IMR-90 (cell line): ENCODE results near the gene STIM1. TPM values are rescaled to one million over a fixed set of nuclear protein-coding genes. Genes with fewer than 3 reads are reported as not detected.
"Not testable (repeated sequence)": the region's sequence is repeated elsewhere in the genome, so short reads cannot be mapped to it uniquely, and the experiment has no call there.

Experiments
- ATAC-seq: fragments of 200-7000 bp; cut with Tn5 transposase; 2 replicates; pipeline ENCODE4 v1.9.1; 2020; ENCODE audit warnings: low read depth, mild to moderate bottlenecking, moderate library complexity
- BruUV-seq: library from RNA; stranded (reverse); fragments of 400-500 nt; replicated peaks from 2 replicates; lab custom pipeline; 2021; lab: Mats Ljungman, UMichigan
- CTCF ChIA-PET: fragments of 300-600 bp; formaldehyde crosslinking; extraction: SDS; loops from one replicate; lab custom pipeline; 2021; ENCODE audit warnings: antibody characterized with exemption; lab: Yijun Ruan, JAX
- POLR2A ChIA-PET: fragments of 300-600 bp; sonication (Branson Sonifier 250); formaldehyde crosslinking; loops from one replicate; lab custom pipeline; 2022; ENCODE audit warnings: antibody characterized with exemption; ENCODE audit not compliant: unreplicated experiment; lab: Charles Lee
- DNase-seq: peaks from one replicate; pipeline ENCODE4 v3.0.0; 2013
- H2AFZ ChIP-seq: replicated peaks from 2 replicates; pipeline ENCODE3; 2013; ENCODE audit warnings: low read length, mild to moderate bottlenecking; ENCODE audit not compliant: poor library complexity
- H2AK5ac ChIP-seq: 2 replicates; pipeline ENCODE4 v1.6.1; 2013; ENCODE audit warnings: low read depth, low read length, inconsistent platforms
- H2AK9ac ChIP-seq: replicated peaks from 2 replicates; pipeline ENCODE3; 2013; ENCODE audit warnings: mild to moderate bottlenecking, low read depth, low read length, moderate library complexity; ENCODE audit not compliant: poor library complexity
- H2BK120ac ChIP-seq: 2 replicates; pipeline ENCODE4 v1.6.1; 2013; ENCODE audit warnings: low read depth, low read length, inconsistent platforms
- H2BK15ac ChIP-seq: 3 replicates; pipeline ENCODE4 v1.6.1; 2013; ENCODE audit warnings: low read depth, low read length, inconsistent platforms
- H2BK20ac ChIP-seq: 2 replicates; pipeline ENCODE4 v1.6.1; 2013; ENCODE audit warnings: low read depth, mild to moderate bottlenecking, inconsistent platforms, low read length, moderate library complexity
- H2BK5ac ChIP-seq: 2 replicates; pipeline ENCODE4 v1.6.1; 2013; ENCODE audit warnings: mild to moderate bottlenecking, low read depth, low read length, inconsistent platforms; ENCODE audit not compliant: poor library complexity, severe bottlenecking
- H3K14ac ChIP-seq: replicated peaks from 2 replicates; pipeline ENCODE4 v1.6.1; 2013; ENCODE audit warnings: low read depth, low read length, inconsistent platforms
- H3K18ac ChIP-seq: 2 replicates; pipeline ENCODE4 v1.6.1; 2013; ENCODE audit warnings: low read depth, low read length, control low read depth
- H3K23ac ChIP-seq: 2 replicates; pipeline ENCODE4 v1.6.1; 2013; ENCODE audit warnings: low read depth, low read length, inconsistent platforms
- H3K27ac ChIP-seq: 2 replicates; pipeline ENCODE4 v1.5.1; 2013; ENCODE audit warnings: mild to moderate bottlenecking, control low read depth, low read length; ENCODE audit not compliant: insufficient read depth
- H3K27me3 ChIP-seq: 2 replicates; pipeline ENCODE4 v1.6.1; 2013; ENCODE audit warnings: low read length; ENCODE audit not compliant: control insufficient read depth, insufficient read depth
- H3K36me3 ChIP-seq: 2 replicates; pipeline ENCODE4 v1.6.1; 2013; ENCODE audit warnings: low read length, mixed read lengths; ENCODE audit not compliant: control insufficient read depth, insufficient read depth
- H3K4ac ChIP-seq: 2 replicates; pipeline ENCODE4 v1.6.1; 2013; ENCODE audit warnings: low read depth, low read length, inconsistent platforms
- H3K4me1 ChIP-seq: 2 replicates; pipeline ENCODE4 v1.6.1; 2013; ENCODE audit warnings: low read length, mixed read lengths; ENCODE audit not compliant: control insufficient read depth, insufficient read depth
- H3K4me2 ChIP-seq: 2 replicates; pipeline ENCODE4 v1.6.1; 2013; ENCODE audit warnings: low read depth, mild to moderate bottlenecking, control low read depth, low read length, moderate library complexity
- H3K4me3 ChIP-seq: 2 replicates; pipeline ENCODE4 v1.5.1; 2013; ENCODE audit warnings: low read depth, mild to moderate bottlenecking, control low read depth, low read length, moderate library complexity; ENCODE audit not compliant: insufficient read depth
- H3K56ac ChIP-seq: 2 replicates; pipeline ENCODE4 v1.6.1; 2013; ENCODE audit warnings: low read length, inconsistent platforms; ENCODE audit not compliant: insufficient read depth; ENCODE audit errors: extremely low read depth
- H3K79me1 ChIP-seq, 2 experiments: 2 replicates each; pipeline ENCODE4 v1.6.1; 2013; ENCODE audit warnings: low read length in 2 of 2, inconsistent platforms in 1 of 2, low read depth in 1 of 2
- H3K9ac ChIP-seq: 2 replicates; pipeline ENCODE4 v1.6.1; 2013; ENCODE audit warnings: low read depth, low read length, control low read depth
- H3K9me1 ChIP-seq: 2 replicates; pipeline ENCODE4 v1.6.1; 2013; ENCODE audit warnings: low read length, inconsistent platforms; ENCODE audit not compliant: insufficient read depth
- H3K9me3 ChIP-seq: 2 replicates; pipeline ENCODE4 v1.6.1; 2013; ENCODE audit warnings: low read length; ENCODE audit not compliant: control insufficient read depth, insufficient read depth
- H4K20me1 ChIP-seq: 2 replicates; pipeline ENCODE4 v1.6.1; 2013; ENCODE audit warnings: low read length, inconsistent platforms; ENCODE audit not compliant: insufficient read depth
- H4K5ac ChIP-seq: 2 replicates; pipeline ENCODE4 v1.6.1; 2013; ENCODE audit warnings: mild to moderate bottlenecking, low read depth, low read length, control low read depth
- H4K8ac ChIP-seq, 2 experiments: 2 replicates each; pipeline ENCODE4 v1.6.1; 2013; ENCODE audit warnings: low read depth in 2 of 2, low read length in 2 of 2, control low read depth in 1 of 2, inconsistent platforms in 1 of 2
- H4K91ac ChIP-seq: 2 replicates; pipeline ENCODE4 v1.6.1; 2013; ENCODE audit warnings: low read depth, low read length, inconsistent platforms; ENCODE audit not compliant: insufficient read depth
- CEBPB ChIP-seq: IDR thresholded peaks from 2 replicates; pipeline ENCODE4 v1.6.1; 2012; ENCODE audit warnings: low read depth, low read length, improper control_type of control experiment
- MAFK ChIP-seq: IDR thresholded peaks from 2 replicates; pipeline ENCODE4 v1.6.1; 2012; ENCODE audit warnings: low read depth, low read length, improper control_type of control experiment
- POLR2A ChIP-seq: IDR thresholded peaks from 2 replicates; pipeline ENCODE4 v1.6.1; 2012; ENCODE audit warnings: mild to moderate bottlenecking, low read depth, low read length
- RAD21 ChIP-seq: IDR thresholded peaks from 2 replicates; pipeline ENCODE4 v1.6.1; 2012; ENCODE audit warnings: low read length, improper control_type of control experiment
- SMC3 ChIP-seq: fragments of 150-350 bp; IDR thresholded peaks from 2 replicates; pipeline ENCODE4 v1.6.1; 2016; ENCODE audit warnings: low read depth, mild to moderate bottlenecking, antibody characterized with exemption, low read length, moderate library complexity
- WGBS, 2 experiments: methylation state at CpG; one replicate each; pipeline versions ENCODE4 v1.1.5 to v1.1.7; 2013; ENCODE audit warnings: missing lambda C conversion rate in 2 of 2; ENCODE audit not compliant: insufficient read length in 1 of 2; ENCODE audit errors: extremely low coverage in 2 of 2; 5-methylcytosine and 5-hydroxymethylcytosine counted together
- dilution Hi-C: fragments of 300-500 bp; cut with HindIII; formaldehyde crosslinking; loops from one replicate; pipeline ENCODE4 v1.14.3; 2018; ENCODE audit warnings: low sequenced_read_pairs; ENCODE audit not compliant: unreplicated experiment
- in situ Hi-C: fragments of 300-500 bp; cut with MboI; formaldehyde crosslinking; loops from 3 replicates; pipeline ENCODE4 v1.14.3; 2019; ENCODE audit warnings: low sequenced_read_pairs, inconsistent platforms, mixed read lengths
- intact Hi-C: fragments of 100-400 bp; cut with micrococcal nuclease; formaldehyde crosslinking; loops from 2 replicates; pipeline ENCODE4 v1.10.0; 2022
- polyA plus RNA-seq, 3 experiments: library from polyadenylated mRNA; depleted of rRNA; stranded (reverse); fragments of >200 nt; gene quantifications; 2 replicates each; pipeline ENCODE4 v1.2.3, GENCODE V29; 2012; ENCODE audit warnings: low replicate concordance in 1 of 3
- total RNA-seq: library from RNA; depleted of rRNA; stranded (reverse); fragments of >200 nt; gene quantifications from 2 replicates; pipeline ENCODE4 v1.2.3, GENCODE V29; 2012
- TF ChIP-seq, protein P1 (sequence below): fragments of 150-350 bp; IDR thresholded peaks from 2 replicates; pipeline ENCODE4 v1.6.1; 2017; ENCODE audit warnings: mild to moderate bottlenecking, antibody characterized with exemption, low read length, low read depth
- TF ChIP-seq, protein P2 (sequence below): conservative IDR thresholded peaks from 2 replicates; pipeline ENCODE4 v1.5.1; 2012; ENCODE audit warnings: mild to moderate bottlenecking, low read depth, low read length, improper control_type of control experiment

Gene STIM1
- total and polyA plus RNA-seq, 2 of the 4 experiments (the other 2 are of a cell fraction), result 17.9 to 23.0 TPM

DNA sequence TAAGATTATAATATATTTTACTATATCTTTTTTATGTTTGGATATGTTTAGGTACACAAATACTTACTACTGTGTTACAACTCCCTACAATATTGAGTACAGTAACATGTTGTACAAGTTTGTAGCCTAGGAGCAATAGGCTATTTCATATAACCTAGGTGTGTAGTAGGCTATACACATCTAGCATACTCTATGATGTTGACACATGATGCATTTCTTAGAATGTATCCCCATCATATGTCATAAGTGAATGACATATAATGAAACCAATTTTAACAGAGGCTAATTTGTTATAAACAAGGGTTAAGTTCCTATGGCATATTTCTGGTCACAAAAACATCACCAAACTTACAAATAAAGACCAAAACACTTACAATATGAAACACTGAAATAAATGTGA lies 152.7 kb downstream of the STIM1 start:
- DNase-seq (no peak), ATAC-seq (no peak)
- Histone ChIP-seq H4K91ac (no peak overlapping the region), H3K4me1 (no peaks in the 10 kb centered on the region), H2BK5ac (no peak overlapping the region), H3K9me1 (peaks cover 3% of the 10 kb centered on the region), H4K8ac (no peak overlapping the region), H3K27me3 (no peaks in the 10 kb centered on the region), H3K14ac (no peak overlapping the region), H4K5ac (no peak overlapping the region), H3K18ac (no peak overlapping the region), H3K36me3 (no peaks in the 10 kb centered on the region), H3K4me2 (no peak overlapping the region), H2AK9ac (no peak overlapping the region), H3K27ac (no peak overlapping the region), H4K20me1 (0 out of 2 replicates have a peak, but pooled peaks cover 2% of the 10 kb centered on the region), H3K79me1 (peaks cover 0 to 5% of the 10 kb centered on the region in 2 experiments; a peak in 1 of 4 replicates), H3K56ac (no peak overlapping the region), H3K23ac (no peak overlapping the region), H2BK120ac (no peak overlapping the region), H3K4ac (no peak overlapping the region), H2AFZ (no peak overlapping the region), H3K9me3 (no peaks in the 10 kb centered on the region), H2AK5ac (no peak overlapping the region), H2BK20ac (no peak overlapping the region), H3K4me3 (no peak overlapping the region), H3K9ac (no peak overlapping the region), H2BK15ac (no peak overlapping the region)
- ChIA-PET CTCF (interaction anchor here (1.4 kb wide), 1 partner anchor 17 kb away, joined by 3 read pairs; no protein-coding TSS in a partner anchor), POLR2A (no interaction called here)
- no TSS peak for BruUV-seq
- dilution Hi-C loops (no loop called here), intact Hi-C loops (no loop called here), in situ Hi-C loops (no loop called here)
- no peak for TF ChIP-seq RAD21
- TF ChIP-seq POLR2A, result no peak
- TF ChIP-seq, protein P1, sequence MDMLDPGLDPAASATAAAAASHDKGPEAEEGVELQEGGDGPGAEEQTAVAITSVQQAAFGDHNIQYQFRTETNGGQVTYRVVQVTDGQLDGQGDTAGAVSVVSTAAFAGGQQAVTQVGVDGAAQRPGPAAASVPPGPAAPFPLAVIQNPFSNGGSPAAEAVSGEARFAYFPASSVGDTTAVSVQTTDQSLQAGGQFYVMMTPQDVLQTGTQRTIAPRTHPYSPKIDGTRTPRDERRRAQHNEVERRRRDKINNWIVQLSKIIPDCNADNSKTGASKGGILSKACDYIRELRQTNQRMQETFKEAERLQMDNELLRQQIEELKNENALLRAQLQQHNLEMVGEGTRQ, result no peak
- TF ChIP-seq, protein P2, sequence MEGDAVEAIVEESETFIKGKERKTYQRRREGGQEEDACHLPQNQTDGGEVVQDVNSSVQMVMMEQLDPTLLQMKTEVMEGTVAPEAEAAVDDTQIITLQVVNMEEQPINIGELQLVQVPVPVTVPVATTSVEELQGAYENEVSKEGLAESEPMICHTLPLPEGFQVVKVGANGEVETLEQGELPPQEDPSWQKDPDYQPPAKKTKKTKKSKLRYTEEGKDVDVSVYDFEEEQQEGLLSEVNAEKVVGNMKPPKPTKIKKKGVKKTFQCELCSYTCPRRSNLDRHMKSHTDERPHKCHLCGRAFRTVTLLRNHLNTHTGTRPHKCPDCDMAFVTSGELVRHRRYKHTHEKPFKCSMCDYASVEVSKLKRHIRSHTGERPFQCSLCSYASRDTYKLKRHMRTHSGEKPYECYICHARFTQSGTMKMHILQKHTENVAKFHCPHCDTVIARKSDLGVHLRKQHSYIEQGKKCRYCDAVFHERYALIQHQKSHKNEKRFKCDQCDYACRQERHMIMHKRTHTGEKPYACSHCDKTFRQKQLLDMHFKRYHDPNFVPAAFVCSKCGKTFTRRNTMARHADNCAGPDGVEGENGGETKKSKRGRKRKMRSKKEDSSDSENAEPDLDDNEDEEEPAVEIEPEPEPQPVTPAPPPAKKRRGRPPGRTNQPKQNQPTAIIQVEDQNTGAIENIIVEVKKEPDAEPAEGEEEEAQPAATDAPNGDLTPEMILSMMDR, result no peak
- no peak for TF ChIP-seq SMC3
- TF ChIP-seq MAFK, result no peak
- TF ChIP-seq CEBPB, result no peak

DNA sequence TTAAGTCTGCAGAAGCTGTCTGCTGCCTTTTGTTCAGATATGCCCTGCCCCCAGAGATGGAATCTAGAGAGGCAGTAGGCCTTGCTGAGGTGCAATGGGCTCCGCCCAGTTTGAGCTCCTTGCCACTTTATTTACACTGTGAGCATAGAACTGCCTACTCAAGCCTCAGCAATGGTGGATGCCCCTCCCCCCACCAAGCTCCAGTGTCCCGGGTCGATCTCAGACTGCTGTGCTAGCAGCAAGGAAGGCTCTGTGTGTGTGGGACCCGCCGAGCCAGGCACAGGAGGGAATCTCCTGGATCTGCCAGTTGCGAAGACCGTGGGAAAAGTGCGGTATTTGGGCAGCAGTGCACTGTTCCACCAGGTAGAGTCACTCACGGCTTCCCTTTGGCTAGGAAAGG lies 161.1 kb downstream of the STIM1 start:
- H2AK5ac ChIP-seq, H3K56ac ChIP-seq, H2BK5ac ChIP-seq, H3K4me3 ChIP-seq, DNase-seq, dilution Hi-C loops, H3K79me1 ChIP-seq, H2BK120ac ChIP-seq, H3K14ac ChIP-seq, H3K27ac ChIP-seq, H4K8ac ChIP-seq, H3K27me3 ChIP-seq, H2AK9ac ChIP-seq, H2BK20ac ChIP-seq, in situ Hi-C loops, H2BK15ac ChIP-seq, BruUV-seq, ATAC-seq, H3K36me3 ChIP-seq, POLR2A ChIA-PET, H3K4me2 ChIP-seq, H4K5ac ChIP-seq, H3K9me3 ChIP-seq, H3K9me1 ChIP-seq, H3K9ac ChIP-seq, H3K4ac ChIP-seq, H2AFZ ChIP-seq, H3K18ac ChIP-seq, H3K23ac ChIP-seq, intact Hi-C loops, H3K4me1 ChIP-seq, H4K20me1 ChIP-seq, H4K91ac ChIP-seq: not testable (repeated sequence)
- CTCF ChIA-PET, result interaction anchor here (0.9 kb wide), 1 partner anchor 56 kb away, joined by 5 read pairs; no protein-coding TSS in a partner anchor
- WGBS, 2 experiments, result 97% methylated on average over 6 of the region's 9 CpGs; no CpG with 5 or more reads in 1 of the 2 experiments
